ENCODE data around the gene AGPAT2.

AGPAT2 gene

DNA sequence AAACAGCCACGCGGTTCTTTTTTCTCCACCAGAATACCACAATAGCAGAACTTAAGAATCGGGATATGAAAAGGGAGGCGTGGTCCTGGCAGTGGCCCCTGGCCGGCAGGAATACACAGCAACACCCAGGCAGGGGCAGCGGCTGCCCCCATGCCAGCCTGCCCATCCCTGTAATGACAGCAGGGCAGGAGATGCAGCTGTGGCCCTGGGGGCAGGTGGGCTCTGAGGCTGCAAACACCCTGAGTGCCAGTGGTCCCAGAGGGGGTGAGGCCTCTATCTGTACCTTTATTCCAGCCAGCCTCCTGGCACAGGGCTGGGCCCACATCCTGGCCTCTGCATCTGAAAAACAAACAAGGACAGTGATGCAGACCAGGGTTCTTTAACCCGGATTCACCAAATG is 37.5 kb upstream of the AGPAT2 start:
- no peak for DNase-seq (ENCODE audit: low read depth)
- TF ChIP-seq, protein P1, sequence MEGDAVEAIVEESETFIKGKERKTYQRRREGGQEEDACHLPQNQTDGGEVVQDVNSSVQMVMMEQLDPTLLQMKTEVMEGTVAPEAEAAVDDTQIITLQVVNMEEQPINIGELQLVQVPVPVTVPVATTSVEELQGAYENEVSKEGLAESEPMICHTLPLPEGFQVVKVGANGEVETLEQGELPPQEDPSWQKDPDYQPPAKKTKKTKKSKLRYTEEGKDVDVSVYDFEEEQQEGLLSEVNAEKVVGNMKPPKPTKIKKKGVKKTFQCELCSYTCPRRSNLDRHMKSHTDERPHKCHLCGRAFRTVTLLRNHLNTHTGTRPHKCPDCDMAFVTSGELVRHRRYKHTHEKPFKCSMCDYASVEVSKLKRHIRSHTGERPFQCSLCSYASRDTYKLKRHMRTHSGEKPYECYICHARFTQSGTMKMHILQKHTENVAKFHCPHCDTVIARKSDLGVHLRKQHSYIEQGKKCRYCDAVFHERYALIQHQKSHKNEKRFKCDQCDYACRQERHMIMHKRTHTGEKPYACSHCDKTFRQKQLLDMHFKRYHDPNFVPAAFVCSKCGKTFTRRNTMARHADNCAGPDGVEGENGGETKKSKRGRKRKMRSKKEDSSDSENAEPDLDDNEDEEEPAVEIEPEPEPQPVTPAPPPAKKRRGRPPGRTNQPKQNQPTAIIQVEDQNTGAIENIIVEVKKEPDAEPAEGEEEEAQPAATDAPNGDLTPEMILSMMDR (conservative IDR thresholded peaks at IDR 0.05; ENCODE audit: low read depth, low read length) = no peak
- no peak overlapping the region for H3K4me3 ChIP-seq (ENCODE audit: low read length)

DNA sequence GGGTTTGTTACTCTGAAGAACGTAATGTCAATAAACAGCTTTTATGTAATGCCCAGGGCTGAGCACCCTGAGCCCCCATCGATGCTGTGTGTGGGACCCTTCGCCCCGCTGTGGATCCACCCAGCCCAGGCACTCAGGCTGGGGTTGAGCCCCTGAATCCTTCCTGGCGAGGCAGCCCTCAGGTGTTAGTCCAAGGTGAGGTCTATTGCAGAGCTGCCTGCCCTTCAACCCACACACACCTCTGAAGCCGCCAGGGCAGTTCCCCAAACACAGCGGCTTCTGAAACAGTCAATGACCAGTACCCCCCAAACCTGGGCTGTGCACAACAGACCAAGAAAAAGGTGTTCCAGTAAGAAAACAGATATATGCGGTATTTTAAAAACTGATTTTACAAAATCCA is 36.7 kb upstream of the AGPAT2 start:
- H3K4me3 ChIP-seq (ENCODE audit: low read length) = no peak overlapping the region
- TF ChIP-seq, protein P1 (conservative IDR thresholded peaks at IDR 0.05; ENCODE audit: low read depth, low read length) = no peak
- no peak for DNase-seq (ENCODE audit: low read depth)

DNA sequence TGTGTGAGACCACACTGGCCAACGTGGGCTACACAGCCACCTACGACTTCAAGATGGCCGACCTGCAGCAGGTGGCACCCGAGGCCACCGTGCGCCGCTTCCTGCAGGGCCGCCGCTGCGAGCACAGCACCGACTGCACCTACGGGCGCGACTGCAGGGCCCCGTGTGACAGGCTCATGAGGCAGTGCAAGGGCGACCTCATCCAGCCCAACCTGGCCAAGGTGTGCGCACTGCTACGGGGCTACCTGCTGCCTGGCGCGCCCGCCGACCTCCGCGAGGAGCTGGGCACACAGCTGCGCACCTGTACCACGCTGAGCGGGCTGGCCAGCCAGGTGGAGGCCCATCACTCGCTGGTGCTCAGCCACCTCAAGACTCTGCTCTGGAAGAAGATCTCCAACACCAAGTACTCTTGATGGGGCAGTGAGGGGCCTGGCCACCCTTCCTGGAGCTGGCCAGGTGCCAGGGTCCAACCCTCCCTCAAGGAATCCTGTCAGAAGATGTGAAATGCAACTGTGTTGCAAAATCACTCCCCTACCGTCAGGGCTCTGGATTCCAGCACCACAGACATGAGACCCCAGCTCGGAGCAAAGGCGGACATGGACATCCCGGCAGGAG is 36.2 kb upstream of the AGPAT2 start:
- no peak for DNase-seq (ENCODE audit: low read depth)
- H3K4me3 ChIP-seq (ENCODE audit: low read length) = no peak overlapping the region
- TF ChIP-seq, protein P1 (conservative IDR thresholded peaks at IDR 0.05; ENCODE audit: low read depth, low read length) = no peak

DNA sequence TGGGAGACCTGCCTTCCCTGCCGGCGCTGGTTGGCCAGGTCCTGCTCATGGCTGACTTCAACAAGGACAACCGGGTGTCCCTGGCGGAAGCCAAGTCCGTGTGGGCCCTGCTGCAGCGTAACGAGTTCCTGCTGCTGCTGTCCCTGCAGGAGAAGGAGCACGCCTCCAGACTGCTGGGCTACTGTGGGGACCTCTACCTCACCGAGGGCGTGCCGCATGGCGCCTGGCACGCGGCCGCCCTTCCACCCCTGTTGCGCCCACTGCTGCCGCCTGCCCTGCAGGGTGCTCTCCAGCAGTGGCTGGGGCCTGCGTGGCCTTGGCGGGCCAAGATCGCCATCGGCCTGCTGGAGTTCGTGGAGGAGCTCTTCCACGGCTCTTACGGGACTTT is 35.7 kb upstream of the AGPAT2 start:
- DNase-seq (ENCODE audit: low read depth) = no peak
- TF ChIP-seq, protein P1 (conservative IDR thresholded peaks at IDR 0.05; ENCODE audit: low read depth, low read length) = no peak
- H3K4me3 ChIP-seq (ENCODE audit: low read length) = no peak overlapping the region

DNA sequence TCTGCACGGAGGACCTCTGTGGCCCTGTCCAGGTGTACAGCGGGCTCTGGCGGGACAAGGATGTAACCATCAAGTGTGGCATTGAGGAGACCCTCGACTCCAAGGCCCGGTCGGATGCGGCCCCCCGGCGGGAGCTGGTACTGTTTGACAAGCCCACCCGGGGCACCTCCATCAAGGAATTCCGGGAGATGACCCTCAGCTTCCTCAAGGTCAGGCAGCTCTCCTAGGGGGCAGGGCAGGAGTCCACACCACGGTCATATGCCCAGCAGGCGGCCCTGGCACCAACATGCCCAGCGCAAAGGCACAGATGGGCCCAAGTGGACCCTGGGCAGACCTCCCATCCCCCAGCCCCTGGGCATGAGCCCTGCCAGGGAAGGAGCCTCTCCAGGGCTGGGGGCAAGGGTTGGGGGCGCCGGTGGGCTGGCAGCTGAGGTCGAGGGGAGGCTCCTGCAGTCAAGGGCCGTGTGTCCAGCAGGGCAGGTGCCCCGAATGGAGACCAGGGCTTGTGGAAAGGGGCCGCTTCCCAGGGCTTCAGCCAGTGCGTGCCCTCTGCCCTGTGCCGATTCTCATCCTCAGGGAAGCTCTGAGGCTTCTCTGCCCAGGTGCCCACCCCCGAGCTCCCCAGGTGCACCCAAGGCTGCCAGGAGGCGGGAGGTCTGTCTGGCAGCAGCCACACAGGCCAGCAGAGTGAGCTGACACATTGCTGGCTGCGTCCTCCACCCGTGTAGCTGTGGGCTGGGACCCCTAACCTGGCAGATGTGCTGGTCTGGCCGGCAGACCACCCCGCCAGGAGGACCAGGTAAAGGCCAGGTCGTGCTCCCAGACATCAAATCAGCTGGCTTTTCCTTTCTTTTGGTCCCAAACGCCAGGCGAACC is 35.1 kb upstream of the AGPAT2 start:
- H3K4me3 ChIP-seq (ENCODE audit: low read length) = no peak overlapping the region
- no peak for DNase-seq (ENCODE audit: low read depth)
- TF ChIP-seq, protein P1 (conservative IDR thresholded peaks at IDR 0.05; ENCODE audit: low read depth, low read length) = no peak

DNA sequence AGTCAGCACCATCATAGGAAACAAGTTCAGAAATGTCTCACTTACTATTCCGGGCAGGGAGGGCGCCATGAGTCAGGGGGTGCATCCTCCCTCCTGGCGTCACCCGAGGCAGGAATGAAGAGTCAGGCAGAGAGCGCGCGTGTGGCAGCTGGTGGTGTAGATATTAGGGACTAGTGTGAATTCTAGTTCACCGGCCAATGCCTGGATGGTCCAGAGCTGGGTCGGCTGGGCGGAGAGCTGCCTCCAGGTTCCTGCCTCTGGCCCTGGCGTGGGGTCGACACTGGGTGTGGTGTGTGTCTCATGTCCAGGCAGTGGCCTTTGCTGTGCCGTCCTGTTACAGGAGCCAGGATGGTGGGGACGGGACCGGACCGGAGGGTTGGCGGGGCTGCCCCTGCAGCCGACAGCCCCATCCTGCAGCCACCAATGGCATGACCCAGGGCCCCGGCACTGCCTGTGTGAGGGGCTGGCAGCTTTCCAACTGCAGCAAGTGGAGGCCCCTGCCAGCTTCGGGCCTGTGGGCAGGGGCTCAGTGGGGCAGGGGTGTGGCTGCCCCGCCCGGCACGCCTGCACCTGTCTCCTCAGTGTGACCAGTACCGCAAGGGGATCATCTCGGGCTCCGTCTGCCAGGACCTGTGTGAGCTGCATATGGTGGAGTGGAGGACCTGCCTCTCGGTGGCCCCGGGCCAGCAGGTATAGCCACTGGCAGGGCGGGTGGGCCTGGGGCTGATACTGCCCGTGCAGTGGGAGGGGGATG is 34.3 kb upstream of the AGPAT2 start:
- no peak overlapping the region for H3K4me3 ChIP-seq (ENCODE audit: low read length)
- TF ChIP-seq, protein P1 (conservative IDR thresholded peaks at IDR 0.05; ENCODE audit: low read depth, low read length) = no peak
- DNase-seq (ENCODE audit: low read depth) = no peak

All from retinal pigment epithelial cell (primary cell).